ENCODE measurements around the gene ARNT2. TPM values are rescaled to one million over a fixed set of nuclear protein-coding genes. Genes with fewer than 3 reads are reported as not detected.

ARNT2 gene
- total RNA-seq, 1 donor from 2014 or later = 9.1 TPM

- DNase-seq (ENCODE audit: low read depth) = peak; percentile 23
- no peak overlapping the region for H3K4me3 ChIP-seq (ENCODE audit: low read depth, low read length)
- TF ChIP-seq, protein P1, sequence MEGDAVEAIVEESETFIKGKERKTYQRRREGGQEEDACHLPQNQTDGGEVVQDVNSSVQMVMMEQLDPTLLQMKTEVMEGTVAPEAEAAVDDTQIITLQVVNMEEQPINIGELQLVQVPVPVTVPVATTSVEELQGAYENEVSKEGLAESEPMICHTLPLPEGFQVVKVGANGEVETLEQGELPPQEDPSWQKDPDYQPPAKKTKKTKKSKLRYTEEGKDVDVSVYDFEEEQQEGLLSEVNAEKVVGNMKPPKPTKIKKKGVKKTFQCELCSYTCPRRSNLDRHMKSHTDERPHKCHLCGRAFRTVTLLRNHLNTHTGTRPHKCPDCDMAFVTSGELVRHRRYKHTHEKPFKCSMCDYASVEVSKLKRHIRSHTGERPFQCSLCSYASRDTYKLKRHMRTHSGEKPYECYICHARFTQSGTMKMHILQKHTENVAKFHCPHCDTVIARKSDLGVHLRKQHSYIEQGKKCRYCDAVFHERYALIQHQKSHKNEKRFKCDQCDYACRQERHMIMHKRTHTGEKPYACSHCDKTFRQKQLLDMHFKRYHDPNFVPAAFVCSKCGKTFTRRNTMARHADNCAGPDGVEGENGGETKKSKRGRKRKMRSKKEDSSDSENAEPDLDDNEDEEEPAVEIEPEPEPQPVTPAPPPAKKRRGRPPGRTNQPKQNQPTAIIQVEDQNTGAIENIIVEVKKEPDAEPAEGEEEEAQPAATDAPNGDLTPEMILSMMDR (conservative IDR thresholded peaks at IDR 0.05; ENCODE audit: low read depth, low read length) = no peak
Observed at GRCh38 chr15:80419546-80419945, 15.4 kb downstream of the ARNT2 start.

- H3K4me3 ChIP-seq (ENCODE audit: low read depth, low read length) = no peak overlapping the region
Observed at GRCh38 chr15:80420658-80421057, 16.5 kb downstream of the ARNT2 start.

DNA sequence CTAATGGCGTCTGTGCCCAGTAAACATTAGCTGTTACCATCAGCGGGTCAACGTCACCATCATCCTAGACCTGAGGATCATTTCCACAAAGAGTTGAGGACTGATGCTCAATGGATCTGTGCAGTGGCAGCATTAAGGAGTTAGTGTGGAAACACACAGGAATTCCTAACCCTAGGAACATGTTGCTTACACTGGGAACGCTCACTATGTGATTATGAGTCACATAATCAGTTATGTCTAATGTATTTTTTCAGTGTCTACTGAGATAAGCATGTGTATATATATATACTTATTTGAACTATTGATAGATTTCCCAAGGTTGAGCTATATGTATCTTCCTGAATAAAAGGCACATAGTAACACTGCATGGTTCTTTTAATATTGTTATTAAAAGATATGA lies 19.0 kb downstream of the ARNT2 start:
- TF ChIP-seq, protein P1 (conservative IDR thresholded peaks at IDR 0.05; ENCODE audit: low read depth, low read length) = no peak
- H3K4me3 ChIP-seq (ENCODE audit: low read depth, low read length) = no peak overlapping the region
- DNase-seq (ENCODE audit: low read depth) = no peak

More at GRCh38 chr15:80420658-80421057, 16.5 kb downstream of the ARNT2 start:
- TF ChIP-seq, protein P1 (conservative IDR thresholded peaks at IDR 0.05; ENCODE audit: low read depth, low read length) = no peak
- DNase-seq (ENCODE audit: low read depth) = no peak

- TF ChIP-seq, protein P1 (conservative IDR thresholded peaks at IDR 0.05; ENCODE audit: low read depth, low read length) = no peak
- DNase-seq (ENCODE audit: low read depth) = no peak
- H3K4me3 ChIP-seq (ENCODE audit: low read depth, low read length) = no peak overlapping the region
Observed at GRCh38 chr15:80424381-80424780, 20.2 kb downstream of the ARNT2 start.

- TF ChIP-seq, protein P1 (conservative IDR thresholded peaks at IDR 0.05; ENCODE audit: low read depth, low read length) = no peak
- no peak overlapping the region for H3K4me3 ChIP-seq (ENCODE audit: low read depth, low read length)
- no peak for DNase-seq (ENCODE audit: low read depth)
Observed at GRCh38 chr15:80426316-80426715, 22.1 kb downstream of the ARNT2 start.

- TF ChIP-seq, protein P1 (conservative IDR thresholded peaks at IDR 0.05; ENCODE audit: low read depth, low read length) = no peak
- no peak for DNase-seq (ENCODE audit: low read depth)
- no peak overlapping the region for H3K4me3 ChIP-seq (ENCODE audit: low read depth, low read length)
Observed at GRCh38 chr15:80429964-80430363, 25.8 kb downstream of the ARNT2 start.

- no peak for DNase-seq (ENCODE audit: low read depth)
- TF ChIP-seq, protein P1 (conservative IDR thresholded peaks at IDR 0.05; ENCODE audit: low read depth, low read length) = no peak
- H3K4me3 ChIP-seq (ENCODE audit: low read depth, low read length) = no peak overlapping the region
Observed at GRCh38 chr15:80431635-80432344, 27.6 kb downstream of the ARNT2 start.

Measured in epithelial cell of proximal tubule (primary cell).